Tibial artery (tissue), 4 donors: ENCODE results near the gene CISD1.
A peak's percentile ranks its signal among the peaks of the same experiment; 100 is the strongest.

Experiments
- DNase-seq, 2 donors: peaks; one replicate each; pipeline ENCODE4 v3.0.0-alpha.2; 2019
- H3K27ac ChIP-seq, 2 donors: fragments of 200-600 bp; sonication (generic) in 1 of 2; 1 replicate in 1 of 2; 2 replicates in 1 of 2; pipeline ENCODE4 v1.5.1; 2018 to 2019; ENCODE audit warnings: mild to moderate bottlenecking in 1 of 2
- H3K27me3 ChIP-seq, 2 donors: fragments of 200-600 bp; sonication (generic) in 1 of 2; one replicate each; pipeline versions ENCODE4 v1.5.1 to v1.6.0; 2016 to 2019
- H3K36me3 ChIP-seq, 3 donors: fragments of 200-600 bp; sonication (generic) in 2 of 3; one replicate each; pipeline ENCODE4 v1.5.1; 2016 to 2019; ENCODE audit warnings: mild to moderate bottlenecking in 2 of 3
- H3K4me1 ChIP-seq, 4 donors: fragments of 200-600 bp; sonication (generic) in 2 of 4; 1 replicate in 3 of 4; 2 replicates in 1 of 4; pipeline ENCODE4 v1.5.1; 2016 to 2019
- H3K4me3 ChIP-seq, 2 donors: fragments of 200-600 bp; sonication (generic) in 1 of 2; 1 replicate in 1 of 2; 2 replicates in 1 of 2; pipeline ENCODE4 v1.5.1; 2018 to 2019; ENCODE audit warnings: mild to moderate bottlenecking in 2 of 2
- H3K9me3 ChIP-seq, 3 donors: fragments of 200-600 bp; sonication (generic) in 1 of 3; one replicate each; pipeline ENCODE4 v1.5.1; 2016 to 2019
- CTCF ChIP-seq, 2 experiments: fragments of 200-600 bp in 1 of 2; fragments of 450-650 bp in 1 of 2; IDR thresholded peaks; one replicate each; pipeline ENCODE4 v1.5.1; 2017 to 2019; ENCODE audit warnings: antibody characterized with exemption in 2 of 2, mild to moderate bottlenecking in 1 of 2, moderate library complexity in 1 of 2
- intact Hi-C: fragments of 100-400 bp; cut with DNase I; formaldehyde crosslinking; loops from one replicate; pipeline ENCODE4 v1.15.0; 2023; ENCODE audit warnings: low total_unique reads

CISD1 gene

GRCh38 chr10:58268454-58268945 lies 462 bp upstream of the CISD1 start:
- Histone ChIP-seq H3K36me3 (no peaks in the 10 kb centered on the region), H3K4me3 (peak overlapping the region; percentile 84 to 86), H3K9me3 (no peaks in the 10 kb centered on the region), H3K27me3 (no peaks in the 10 kb centered on the region), H3K27ac (peak overlapping the region; percentile 93 to 98), H3K4me1 (peaks cover 0 to 29% (median 9%) of the 10 kb centered on the region in 4 donors)
- DNase-seq, result no peak
- TF ChIP-seq CTCF (IDR thresholded peaks at IDR 0.05), result no peak
- intact Hi-C loops, result no loop called here

- intact Hi-C loops, result no loop called here
- H3K9me3 ChIP-seq, result no peaks in the 10 kb centered on the region
These were observed 874 bp downstream of the CISD1 start for GRCh38 chr10:58269782-58270290.

GRCh38 chr10:58275261-58275660 lies 6.3 kb downstream of the CISD1 start:
- intact Hi-C loops, result no loop called here
- Histone ChIP-seq H3K27me3 (no peaks in the 10 kb centered on the region), H3K27ac (no peak overlapping the region), H3K36me3 (peaks cover 0 to 9% (median 5%) of the 10 kb centered on the region in 3 donors), H3K4me1 (peaks cover 0 to 23% (median 4%) of the 10 kb centered on the region in 4 donors), H3K9me3 (no peaks in the 10 kb centered on the region), H3K4me3 (no peak overlapping the region)
- TF ChIP-seq CTCF (IDR thresholded peaks at IDR 0.05), result no peak
- DNase-seq, result no peak

More at GRCh38 chr10:58269782-58270290, 874 bp downstream of the CISD1 start:
- H3K27ac ChIP-seq, result peak overlapping the region; percentile 93 to 98
- H3K27me3 ChIP-seq, result no peaks in the 10 kb centered on the region
- DNase-seq, result no peak
- H3K4me3 ChIP-seq, result peak overlapping the region; percentile 84 to 86
- no peaks in the 10 kb centered on the region for H3K36me3 ChIP-seq
- peaks cover 0 to 39% (median 11%) of the 10 kb centered on the region in 4 donors for H3K4me1 ChIP-seq
- no peak for TF ChIP-seq CTCF (IDR thresholded peaks at IDR 0.05)

GRCh38 chr10:58275908-58276307 lies 6.9 kb downstream of the CISD1 start:
- no peaks in the 10 kb centered on the region for H3K27me3 ChIP-seq
- no peaks in the 10 kb centered on the region for H3K9me3 ChIP-seq
- no peak overlapping the region for H3K4me3 ChIP-seq
- TF ChIP-seq CTCF (IDR thresholded peaks at IDR 0.05), result no peak
- peaks cover 0 to 9% (median 5%) of the 10 kb centered on the region in 3 donors for H3K36me3 ChIP-seq
- intact Hi-C loops, result no loop called here
- H3K27ac ChIP-seq, result no peak overlapping the region
- peaks cover 0 to 18% (median 4%) of the 10 kb centered on the region in 4 donors for H3K4me1 ChIP-seq
- no peak for DNase-seq

GRCh38 chr10:58278274-58278961 lies 9.5 kb downstream of the CISD1 start:
- Histone ChIP-seq H3K27me3 (no peaks in the 10 kb centered on the region), H3K36me3 (peaks cover 0 to 9% (median 5%) of the 10 kb centered on the region in 3 donors), H3K27ac (no peak overlapping the region), H3K4me3 (no peak overlapping the region), H3K4me1 (peaks cover 0 to 18% (median 4%) of the 10 kb centered on the region in 4 donors), H3K9me3 (no peaks in the 10 kb centered on the region)
- intact Hi-C loops, result no loop called here
- no peak for TF ChIP-seq CTCF (IDR thresholded peaks at IDR 0.05)
- no peak for DNase-seq
